ENCODE data around the gene PCTP.

DNA sequence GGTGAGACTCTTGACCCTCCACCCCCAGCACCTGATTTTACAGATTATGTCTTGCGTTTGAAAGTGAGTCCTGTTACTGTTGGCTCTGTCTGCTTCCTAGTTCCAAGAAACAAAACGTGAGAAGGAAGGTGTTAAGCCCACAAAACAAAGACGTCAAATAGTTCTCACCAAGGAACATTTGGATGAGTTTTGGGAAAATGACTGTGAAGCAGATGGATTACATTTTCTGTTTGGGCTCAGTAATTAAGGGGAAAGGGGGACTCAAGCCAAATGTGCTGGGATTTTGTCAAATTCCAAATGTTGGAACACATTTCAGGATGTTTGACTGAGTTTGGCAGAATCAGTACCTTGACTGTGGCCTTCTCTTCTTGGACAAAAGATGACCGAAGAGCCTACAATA, 71.2 kb downstream of the PCTP start:
- TF ChIP-seq CTCF (IDR thresholded peaks at IDR 0.05) (no peak), EP300 (IDR thresholded peaks at IDR 0.05) (no peak), POLR2AphosphoS5 (IDR thresholded peaks at IDR 0.05) (no peak), POLR2A (IDR thresholded peaks at IDR 0.05) (no peak)

Data from upper lobe of left lung (tissue), 4 donors.